GM21717 (cell line): ENCODE results near the gene CCDC27.

Experiments
- ATAC-seq: cut with Tn5 transposase; IDR thresholded peaks from one replicate; pipeline ENCODE4 v1.9.1; 2021; ENCODE audit warnings: mild to moderate bottlenecking, moderate library complexity; ENCODE audit not compliant: unreplicated experiment

CCDC27 gene

DNA sequence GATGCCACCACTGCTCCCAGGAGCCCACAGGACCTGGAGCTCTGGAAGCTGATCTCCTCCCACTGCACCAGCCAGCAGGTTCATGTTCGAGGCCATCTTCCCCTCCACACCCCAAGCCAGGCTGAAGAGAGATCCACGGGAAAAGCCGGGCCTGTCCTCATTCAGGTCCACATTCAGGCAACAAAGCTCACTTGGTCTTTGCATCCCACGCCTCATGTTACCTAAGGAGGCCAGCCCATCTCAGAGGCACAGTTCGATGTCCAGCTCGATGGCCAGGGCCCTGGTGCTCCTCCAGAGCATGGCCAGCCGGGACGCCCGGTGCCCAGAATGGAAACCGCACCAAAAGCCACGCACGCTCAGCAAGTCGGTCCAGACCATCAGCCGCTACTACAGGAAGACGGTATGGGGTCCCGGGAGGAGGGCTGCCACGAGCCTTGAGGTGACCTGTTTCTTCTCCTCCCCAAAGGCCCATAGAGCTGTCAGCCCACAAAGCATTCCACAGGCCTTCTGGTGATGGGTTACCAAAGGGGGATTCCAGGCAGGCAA, at the start of gene CCDC27:
Gene CCDC27, plus strand, starts transcription at position 51 of the 546 bp plus-strand sequence. Its CDS starts 32 bp downstream, at position 83.
- no peak for ATAC-seq

DNA sequence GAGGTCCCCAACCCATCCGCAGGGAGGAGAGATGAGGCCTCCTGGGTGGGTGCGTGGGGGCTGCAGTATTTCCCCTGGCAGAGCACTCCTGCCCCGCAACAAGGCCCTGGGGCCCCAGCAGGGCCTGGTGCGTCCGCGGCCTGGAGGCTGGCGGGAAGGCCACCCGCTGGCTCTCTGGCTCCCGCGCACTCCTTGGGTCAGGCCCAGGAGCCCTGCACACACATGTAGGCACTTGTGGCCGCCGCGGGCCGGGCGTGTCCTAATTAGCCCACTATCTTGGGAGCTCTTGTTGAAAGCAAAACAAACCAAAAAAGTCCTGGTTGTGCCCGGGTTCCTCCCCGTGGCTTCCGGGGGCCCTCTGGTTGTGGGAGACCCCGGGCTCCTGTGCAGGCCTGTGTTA, 49.7 kb upstream of the CCDC27 start:
- ATAC-seq = no peak

DNA sequence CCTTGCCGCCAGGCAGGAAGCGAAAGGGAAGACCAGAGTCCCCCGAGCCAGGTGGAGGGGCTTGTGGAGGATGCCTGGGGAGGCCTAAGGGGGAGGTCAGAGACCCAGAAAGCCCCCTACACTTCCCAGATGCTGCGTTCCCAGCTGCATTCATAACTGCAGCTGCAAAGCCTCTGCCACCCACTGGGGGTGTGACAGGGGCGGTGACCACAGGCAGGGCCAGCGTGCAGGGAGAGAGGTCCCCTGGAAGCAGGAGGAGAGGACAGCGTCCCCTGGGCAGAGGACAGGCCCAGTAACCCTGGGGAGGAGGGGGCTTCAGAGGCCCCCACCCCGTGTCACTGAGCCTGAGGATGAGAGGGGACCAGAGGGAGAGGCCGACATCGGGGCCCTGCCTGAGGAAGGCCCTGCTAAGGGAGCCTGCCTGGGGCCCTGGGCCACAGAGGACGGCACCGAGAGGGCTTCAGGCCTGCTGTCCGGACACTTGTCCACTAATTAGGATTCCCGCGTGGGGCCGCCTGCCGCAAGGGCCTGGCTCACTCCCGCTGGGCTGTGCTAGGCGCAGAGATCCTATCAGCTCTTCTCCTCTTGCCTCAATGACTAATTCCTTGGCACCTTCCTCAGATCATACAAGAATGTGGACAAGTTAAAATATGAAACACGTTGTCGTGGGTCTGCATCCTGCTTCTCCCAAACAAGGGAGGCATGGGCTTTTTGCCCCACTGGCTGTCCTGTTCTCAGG, 49.1 kb upstream of the CCDC27 start:
- ATAC-seq = no peak

DNA sequence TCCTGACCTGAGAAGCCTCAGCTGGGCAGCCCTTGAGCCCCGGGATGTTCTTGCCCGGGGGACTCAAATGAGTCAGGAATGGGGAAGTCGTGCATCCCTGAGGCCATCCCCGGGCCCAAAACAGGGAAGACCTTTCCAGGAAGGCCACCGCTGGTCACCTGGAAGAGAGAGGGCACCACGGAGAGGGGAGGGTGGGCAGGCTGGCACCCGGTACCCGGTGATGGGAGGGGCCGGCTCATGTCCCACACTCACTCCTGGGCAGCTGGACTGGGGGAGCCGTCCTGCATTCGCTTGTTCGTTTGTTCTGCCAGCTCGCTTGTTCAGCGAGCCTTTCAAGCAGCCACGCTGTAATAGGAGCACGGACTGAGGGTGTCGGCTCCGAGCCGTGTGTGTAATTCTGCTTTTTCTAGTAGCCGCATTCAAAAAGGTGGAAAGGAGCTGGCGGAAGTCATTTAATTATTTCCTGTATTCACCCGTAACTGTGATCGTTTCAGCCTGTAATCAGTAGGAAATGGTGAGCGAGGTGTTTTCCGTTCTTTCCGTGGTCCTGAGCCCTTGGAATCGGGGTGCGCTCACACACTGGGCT, 48.4 kb upstream of the CCDC27 start:
- ATAC-seq = no peak

DNA sequence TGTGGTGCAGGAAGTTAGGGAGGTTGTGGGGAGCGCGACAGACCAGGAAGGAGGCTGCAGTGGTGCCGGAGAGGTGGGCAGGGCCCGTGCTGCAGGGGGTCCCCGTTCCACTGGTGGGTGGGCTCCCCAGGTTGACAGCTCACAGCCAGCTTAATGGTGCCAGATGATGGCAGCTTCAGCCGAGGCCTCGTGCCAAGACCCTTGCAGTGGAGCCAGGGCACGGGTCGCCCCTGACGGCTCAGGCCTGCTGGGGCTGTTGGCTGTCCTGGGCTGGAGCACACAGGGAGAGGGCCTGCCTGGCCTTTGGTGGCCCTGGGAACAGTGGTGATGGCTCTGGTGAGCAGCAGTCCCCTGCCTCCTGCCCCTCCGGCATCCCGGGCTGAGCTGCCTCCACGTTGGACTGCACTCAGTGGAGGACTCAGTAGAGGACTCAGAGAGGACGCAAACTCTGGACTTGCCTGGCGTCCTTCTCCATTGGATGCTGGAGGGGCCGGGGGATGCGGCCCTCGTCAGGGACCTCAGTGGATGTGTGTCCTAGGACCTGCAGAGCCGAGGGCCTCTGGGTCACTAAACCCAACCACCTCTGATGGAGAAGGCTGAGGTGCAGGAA, 46.8 kb upstream of the CCDC27 start:
- no peak for ATAC-seq

DNA sequence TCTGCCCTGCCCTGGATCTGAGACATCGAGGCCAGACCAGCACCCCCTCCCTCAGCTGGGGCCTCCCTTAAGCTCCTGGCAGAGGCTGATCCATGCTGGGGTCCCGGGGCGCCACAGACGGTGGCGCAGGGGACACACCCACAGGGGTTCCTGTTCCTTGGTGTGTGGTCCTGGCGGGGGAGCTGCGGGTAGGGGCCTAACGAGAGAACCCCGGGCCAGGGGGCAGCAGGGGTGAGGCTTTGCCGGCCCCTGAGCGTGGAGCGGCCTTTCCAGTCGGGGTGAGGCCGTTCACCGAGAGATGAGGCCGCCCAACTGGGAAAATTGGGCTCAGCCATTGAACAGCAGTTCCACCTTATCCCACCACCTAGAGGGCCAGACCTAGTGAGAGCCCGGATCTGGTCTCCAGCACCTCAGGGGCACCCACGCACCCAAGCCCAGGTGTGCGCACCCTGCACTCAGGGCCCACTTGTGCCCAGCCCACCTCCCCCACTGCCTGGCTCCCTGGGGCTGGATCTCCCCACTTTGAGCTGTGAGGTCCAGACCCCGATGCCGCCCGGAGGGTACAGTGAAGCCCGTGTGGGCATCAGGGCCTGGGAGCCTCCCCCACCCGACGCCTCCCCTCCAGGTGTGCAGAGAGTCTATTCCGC, 45.5 kb upstream of the CCDC27 start:
- no peak for ATAC-seq

DNA sequence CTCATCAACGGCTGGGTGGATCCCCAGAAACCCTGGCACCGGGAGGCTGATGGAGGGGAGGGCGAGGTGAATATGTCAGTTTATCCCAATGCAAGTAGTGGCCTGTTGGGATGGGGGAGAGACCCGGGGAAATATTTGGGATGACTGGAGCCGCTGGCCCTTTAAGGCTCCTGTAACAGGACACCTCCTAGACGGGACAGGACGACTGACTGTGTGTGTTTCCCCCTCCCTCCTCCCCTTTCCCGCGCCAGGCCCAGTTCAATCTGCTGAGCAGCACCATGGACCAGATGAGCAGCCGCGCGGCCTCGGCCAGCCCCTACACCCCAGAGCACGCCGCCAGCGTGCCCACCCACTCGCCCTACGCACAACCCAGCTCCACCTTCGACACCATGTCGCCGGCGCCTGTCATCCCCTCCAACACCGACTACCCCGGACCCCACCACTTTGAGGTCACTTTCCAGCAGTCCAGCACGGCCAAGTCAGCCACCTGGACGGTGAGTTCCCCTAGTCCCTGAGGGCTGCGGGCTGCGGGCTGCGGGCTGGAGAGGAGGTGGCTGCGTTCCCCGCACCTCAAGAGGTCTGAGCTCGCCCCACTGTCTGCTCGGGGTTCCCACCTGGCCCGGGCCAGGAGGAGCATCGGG, 44.8 kb upstream of the CCDC27 start:
- no peak for ATAC-seq

DNA sequence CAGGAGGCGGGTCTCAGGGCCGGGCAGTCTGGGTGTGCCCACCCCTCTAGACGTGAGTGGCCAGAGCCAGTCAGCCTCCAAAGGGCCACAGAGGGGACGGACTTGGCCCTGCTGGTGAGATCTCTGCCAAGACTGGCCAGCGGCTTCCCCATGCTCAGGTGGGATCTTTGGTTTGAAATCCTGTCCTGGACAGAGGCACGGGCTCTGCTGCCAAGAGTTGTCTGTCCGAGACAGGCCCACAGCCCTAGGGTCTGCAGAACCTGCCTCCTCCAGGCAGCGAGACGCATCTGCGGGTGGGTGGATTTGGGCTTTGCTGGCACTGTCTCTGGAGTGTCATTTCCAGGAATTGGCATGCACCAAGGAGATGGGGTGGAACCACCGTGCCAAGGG, 44.3 kb upstream of the CCDC27 start:
- ATAC-seq = no peak

DNA sequence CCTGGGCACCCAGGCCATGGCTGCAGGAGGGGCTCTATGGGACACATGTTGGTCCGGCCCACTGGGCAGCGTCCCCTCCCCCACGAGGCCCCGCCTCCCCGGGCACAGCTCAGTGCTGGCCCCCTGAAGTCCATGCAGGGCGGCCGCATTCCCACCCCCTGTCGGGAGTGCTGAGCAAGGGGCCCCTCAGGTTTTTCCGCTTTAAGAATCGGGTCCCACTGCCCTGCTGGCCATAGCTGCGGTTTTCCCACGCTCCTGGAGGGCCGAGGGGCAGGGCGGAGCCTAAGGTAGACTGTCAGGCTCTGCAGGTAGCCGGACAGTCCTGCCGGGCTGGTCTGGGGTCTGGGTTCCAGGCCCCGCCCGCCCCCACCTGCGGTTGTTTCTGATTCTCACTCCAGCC, 43.5 kb upstream of the CCDC27 start:
- ATAC-seq = no peak

DNA sequence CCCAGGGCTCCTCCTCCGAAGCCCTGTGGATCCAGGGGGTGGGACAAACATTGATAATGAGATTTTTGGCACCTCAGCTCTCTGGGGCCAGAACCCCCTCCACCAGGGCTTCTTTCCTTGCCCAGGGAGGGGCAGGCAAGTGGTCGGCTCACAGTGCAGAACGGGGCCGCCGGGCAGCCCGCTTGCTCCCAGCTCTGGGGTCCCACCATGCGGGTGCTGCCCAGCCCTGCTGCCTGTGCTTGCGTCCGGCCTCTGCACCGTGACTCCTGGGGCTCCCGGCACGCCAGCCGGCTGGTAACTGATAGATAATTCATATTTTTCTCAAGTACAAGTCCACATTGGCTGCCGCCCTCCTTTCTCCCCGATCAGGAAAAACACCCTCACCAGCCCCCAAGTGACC, 42.0 kb upstream of the CCDC27 start:
- ATAC-seq = no peak

DNA sequence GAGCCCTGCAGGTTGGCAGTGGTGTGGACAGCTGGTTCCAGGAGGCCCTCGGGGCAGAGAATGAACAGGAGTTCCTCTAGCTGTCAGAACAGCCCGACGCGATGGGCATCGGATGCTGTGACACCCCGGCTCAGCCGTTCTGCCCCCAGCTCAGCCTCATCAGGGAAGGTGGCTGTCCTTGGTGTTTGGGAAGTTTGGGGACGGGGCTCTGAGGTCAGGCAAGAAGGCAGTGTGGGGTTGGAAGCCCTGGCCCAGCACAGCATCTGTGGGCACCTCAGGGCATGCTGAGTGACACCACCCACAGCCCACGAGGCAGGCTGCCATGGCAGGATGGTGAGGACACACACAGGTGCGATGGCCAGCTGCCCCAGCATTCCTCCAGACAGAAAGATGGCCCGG, 40.9 kb upstream of the CCDC27 start:
- no peak for ATAC-seq

DNA sequence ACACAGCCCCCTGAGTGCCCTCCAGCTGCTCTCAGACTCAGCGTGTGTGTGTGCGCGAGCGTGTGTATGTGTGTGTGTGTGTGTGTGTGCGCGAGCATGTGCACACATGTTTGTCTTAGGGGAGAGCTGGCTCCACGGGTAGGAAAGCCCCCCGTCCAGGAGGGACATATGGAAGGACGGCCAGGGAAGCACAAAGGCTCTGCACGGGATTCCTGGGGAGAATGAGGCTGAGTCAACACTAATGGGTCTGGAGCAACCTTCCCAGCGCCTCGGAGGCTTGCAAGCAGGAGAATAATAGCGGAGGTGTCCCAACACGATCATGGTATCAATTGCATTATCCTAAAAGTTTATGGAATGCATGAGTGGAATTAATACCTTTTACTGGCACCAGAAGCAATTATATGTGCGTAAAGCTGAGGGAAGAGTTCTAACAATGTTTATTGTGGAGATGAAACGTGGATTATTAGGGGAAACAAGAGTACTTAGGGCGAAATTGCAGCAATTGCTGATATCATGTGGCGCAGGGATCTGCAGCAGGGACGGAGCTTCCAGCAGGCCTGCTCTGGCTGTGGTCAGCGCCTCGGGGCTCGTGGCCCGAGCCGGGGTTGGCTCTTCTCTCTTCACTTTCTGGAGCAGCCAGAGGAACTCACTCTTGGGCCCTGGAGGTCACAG, 40.3 kb upstream of the CCDC27 start:
- ATAC-seq = no peak

DNA sequence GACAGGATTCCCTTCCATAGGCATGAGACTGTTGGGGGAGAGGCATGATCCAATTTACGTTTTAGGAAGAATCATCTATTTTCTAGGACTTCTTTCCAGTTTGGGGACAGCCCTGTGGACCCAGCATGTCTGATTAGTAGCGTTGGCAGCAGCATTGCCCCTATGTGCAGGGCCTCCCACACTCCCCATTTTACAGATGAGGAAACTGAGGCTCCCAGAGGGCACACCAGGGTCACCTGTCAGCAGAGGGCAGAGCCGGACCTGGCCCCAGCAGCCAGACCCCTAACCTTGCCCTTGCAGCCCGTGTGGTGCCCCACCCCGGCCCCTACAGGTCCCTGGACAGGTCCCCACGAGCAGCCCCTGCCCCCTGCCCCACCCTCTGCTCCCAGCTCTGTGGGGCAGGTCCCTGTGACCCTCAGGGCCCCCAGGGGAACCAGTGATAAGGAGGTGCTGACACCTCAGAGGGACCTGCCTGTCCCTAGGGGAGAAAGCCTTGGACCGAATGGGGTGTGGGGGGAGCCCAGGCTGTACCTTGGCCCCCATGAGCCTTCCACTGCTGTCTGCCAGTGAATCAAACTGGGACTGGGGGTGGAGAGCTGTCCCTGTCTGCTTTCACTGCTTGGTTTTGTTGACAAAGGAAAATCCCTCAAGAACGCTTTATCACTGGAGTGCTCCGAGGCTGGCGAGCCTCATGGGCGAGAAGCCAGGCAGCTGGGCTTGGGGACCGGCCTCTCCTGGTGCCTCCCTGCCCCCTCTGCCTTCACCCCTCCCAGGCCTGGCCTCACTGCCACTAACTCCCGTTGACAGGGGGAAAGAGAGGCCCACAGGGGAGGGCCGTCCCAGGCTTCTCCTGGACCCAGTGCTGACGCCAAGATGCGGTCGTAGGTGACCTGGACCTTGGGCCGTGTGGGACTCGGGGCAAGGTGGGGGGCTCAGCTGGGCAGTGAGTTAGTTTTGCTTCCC, 39.4 kb upstream of the CCDC27 start:
- no peak for ATAC-seq

DNA sequence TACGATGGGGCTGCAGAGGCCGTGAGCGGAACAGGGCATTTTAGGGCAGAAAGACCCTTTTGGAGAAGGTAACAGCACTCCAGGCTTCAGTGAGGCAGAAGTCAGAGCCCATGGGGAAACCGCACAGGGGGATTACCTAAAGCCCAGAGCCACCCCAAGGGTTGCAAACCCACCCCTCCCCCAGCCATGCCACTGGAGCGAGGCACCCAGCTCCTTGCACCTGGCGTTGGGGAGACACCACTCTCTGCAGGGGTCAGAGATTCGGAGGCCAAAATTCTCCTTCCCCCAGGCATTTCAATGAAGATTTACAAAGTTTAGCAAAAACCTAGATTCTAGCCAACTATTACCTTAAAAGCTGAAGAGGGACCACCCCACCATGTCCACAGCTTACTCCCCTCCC, 38.4 kb upstream of the CCDC27 start:
- no peak for ATAC-seq

DNA sequence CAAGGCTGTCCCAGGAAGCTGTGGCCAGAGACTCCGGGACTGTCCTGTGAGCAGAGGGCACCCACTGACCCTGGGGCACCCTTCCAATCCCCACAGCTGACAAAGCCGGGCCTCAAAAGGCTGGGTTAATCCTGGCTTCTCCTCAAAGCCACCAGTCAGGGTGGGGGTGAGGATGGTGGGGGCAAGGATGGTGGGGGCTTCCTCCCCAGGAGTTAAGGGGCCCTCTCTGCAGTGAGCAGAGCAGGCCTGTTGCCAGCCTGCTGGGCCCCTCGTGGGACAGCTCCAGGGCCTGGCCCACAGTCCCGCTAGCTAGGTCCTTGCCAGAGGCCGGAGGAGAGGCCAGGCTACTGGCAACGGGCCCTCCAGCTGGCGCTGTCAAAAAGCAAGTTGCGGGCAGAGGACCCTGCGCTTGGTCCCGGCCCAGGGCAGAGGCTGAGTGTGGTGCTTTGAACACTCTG, 37.9 kb upstream of the CCDC27 start:
- ATAC-seq = no peak

DNA sequence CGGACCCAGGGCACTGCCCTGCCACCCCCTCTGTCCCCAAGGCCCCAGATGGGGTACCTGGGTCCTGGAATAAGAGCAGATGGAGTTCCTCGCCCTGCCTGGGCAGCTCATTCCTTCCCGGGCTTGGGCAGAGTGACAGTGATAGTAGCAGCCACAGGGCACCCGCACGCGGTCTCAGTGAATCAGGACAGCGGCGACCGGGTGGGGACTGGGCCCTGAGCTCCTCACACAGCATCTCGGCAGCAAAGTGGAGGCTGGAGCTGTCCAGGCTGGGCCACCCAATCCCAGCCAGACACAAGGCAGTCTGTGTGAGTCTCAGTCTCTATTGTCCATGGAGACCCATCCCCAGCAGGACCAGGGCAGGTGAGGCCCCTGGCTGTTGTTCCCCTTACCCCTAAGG, 37.4 kb upstream of the CCDC27 start:
- no peak for ATAC-seq

DNA sequence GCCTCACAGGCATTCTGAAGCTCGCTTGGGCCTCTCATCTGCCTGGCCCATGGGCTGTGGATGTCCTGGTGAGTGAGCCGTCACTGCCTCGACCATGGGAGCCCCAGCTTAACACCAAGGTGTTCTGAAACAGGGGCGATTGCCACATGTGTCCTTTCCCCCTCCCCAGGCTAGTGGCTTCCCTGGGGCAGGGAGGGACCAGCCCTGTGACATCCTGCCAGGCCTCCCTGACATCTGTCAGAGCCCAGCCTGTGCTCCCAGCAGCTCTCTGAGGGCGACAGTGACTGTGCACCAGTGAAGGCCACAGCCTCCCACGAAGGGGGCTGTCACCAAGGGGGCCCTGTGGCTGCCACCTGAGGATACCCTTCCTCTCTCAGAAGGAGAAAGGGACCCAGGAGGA, 35.9 kb upstream of the CCDC27 start:
- no peak for ATAC-seq

DNA sequence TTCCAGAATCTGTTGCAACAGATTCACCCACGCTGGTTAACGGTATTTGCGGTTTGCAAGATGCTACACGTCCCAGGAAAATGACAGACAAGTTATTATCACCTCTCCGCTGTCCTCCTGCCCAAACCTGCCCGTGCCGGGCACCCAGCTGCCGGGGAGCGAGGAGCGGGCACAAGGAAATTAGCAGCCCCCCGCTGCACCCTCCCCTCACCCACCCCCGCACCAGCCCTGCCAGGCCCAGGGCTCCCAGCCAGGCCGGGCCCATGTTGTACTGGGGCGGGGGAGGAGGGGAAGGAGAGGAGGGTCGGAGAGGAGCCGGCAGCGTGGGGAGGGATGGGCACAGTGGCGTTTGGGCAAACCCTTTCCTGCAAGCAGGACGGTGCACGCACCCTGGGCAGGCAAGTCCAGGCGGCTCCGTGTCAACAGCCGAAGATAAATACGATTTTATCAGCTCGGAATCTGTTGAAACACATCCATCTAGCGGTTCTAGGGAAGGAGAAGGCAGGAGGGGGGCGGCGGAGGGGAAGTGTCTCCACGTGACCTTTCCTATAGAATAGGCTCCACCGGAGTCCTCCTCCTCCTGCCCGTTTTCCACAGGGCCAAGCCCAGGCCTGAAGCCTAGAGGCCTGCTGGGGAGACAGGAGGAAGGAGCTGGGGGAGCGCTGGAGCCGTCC, 35.1 kb upstream of the CCDC27 start:
- no peak for ATAC-seq
